ENCODE results near the gene CCDC127.
A peak's percentile ranks its signal among the peaks of the same experiment; 100 is the strongest.

The CCDC127 gene

DNA sequence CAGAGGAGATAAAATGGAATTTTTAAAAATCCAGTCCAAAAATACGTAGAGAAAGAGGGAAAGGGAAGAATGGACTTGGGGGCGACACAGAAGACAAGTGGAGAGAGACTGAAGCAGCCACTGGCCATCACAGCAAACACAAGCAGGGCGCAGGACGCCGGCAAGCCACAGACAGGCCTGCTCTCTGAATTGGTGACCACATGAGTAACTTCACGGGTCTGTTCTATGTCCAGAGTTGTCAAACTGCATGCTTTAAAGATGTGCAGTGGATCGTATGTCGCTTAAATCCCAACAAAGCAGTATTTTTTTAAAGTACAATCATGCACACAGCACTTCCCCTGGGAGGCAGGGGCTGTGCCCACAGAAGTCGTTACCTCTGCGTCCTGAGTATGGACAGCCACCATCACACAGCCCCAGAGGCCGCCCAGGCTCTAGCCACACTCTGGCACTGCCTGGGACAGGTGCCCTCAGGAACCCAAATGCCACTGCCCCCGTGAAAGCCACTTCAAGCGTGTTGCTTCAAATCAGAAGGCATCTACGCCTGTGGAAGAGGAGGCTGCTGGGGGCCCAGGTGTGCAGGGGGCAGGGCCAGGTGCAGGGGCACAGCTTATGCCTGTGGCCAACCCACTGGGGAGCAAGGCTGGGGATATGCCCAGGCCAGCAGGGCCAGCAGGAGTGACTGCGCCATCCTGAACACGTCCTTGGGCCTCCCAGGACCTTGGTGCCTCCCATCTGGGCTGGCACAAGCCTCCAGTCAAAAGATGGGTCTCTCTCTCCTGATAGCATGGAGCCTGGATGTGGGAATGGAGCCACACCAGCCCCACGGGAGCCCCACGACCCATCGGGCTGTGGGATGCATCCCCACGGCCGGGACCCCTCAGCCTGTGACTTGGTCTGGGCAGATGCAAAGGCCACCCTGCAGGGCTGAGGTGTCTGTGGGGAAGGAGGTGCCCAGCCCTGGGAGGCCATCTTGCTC is 32.6 kb downstream of the CCDC127 start:
- TF ChIP-seq ZFP3 (CRISPR knock-in tag; IDR thresholded peaks at IDR 0.05), result no peak
- peak; percentile 26 for ATAC-seq

DNA sequence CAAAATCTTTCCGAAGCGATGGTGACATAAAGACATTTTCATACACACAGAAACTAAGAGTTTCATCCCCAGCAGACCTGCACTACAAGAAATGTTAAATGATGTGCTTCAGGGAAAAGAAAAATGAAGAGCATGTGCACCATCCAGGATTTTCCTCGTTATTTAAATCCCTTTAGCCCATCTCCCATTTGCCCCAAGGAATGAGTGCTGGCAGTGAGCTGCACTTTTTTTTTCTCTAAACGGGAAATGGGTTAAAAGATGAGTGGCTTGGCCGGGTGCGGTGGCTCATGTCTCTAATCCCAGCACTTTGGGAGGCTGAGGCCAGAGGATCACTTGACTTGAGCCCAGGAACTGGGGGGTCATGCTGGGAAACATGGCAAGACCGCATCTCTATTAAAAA is 33.5 kb downstream of the CCDC127 start:
- TF ChIP-seq SNAI2 (CRISPR knock-in tag; IDR thresholded peaks at IDR 0.05), result no peak
- ATAC-seq, result no peak

DNA sequence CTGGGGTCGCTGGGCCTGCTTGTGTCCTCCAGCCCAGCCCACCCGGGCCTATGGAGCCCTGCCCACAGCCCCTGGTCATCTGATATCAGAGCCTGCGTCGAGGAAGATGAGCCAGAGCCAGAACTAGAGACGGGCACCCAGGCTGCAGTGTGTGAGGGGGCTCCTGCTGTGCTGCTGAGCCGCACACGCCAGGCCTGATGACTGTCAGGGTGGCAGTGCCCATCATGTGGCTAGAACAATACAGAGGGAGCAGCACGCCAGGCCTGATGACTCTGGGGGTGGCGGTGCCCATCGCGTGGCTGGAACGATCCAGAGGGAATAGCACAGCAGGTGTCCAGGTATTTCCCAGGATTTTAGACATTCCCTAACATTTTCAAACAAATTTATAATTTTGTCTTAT is 35.8 kb downstream of the CCDC127 start:
- no peak for TF ChIP-seq CSDC2 (CRISPR knock-in tag; IDR thresholded peaks at IDR 0.05)
- TF ChIP-seq, protein P1, sequence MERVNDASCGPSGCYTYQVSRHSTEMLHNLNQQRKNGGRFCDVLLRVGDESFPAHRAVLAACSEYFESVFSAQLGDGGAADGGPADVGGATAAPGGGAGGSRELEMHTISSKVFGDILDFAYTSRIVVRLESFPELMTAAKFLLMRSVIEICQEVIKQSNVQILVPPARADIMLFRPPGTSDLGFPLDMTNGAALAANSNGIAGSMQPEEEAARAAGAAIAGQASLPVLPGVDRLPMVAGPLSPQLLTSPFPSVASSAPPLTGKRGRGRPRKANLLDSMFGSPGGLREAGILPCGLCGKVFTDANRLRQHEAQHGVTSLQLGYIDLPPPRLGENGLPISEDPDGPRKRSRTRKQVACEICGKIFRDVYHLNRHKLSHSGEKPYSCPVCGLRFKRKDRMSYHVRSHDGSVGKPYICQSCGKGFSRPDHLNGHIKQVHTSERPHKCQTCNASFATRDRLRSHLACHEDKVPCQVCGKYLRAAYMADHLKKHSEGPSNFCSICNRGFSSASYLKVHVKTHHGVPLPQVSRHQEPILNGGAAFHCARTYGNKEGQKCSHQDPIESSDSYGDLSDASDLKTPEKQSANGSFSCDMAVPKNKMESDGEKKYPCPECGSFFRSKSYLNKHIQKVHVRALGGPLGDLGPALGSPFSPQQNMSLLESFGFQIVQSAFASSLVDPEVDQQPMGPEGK (CRISPR knock-in tag; IDR thresholded peaks at IDR 0.05; ENCODE audit: borderline replicate concordance), result no peak
- no peak for TF ChIP-seq TOX (CRISPR knock-in tag; IDR thresholded peaks at IDR 0.05; ENCODE audit: borderline replicate concordance)
- no peak for TF ChIP-seq GLIS3 (CRISPR knock-in tag; IDR thresholded peaks at IDR 0.05)
- TF ChIP-seq ARNTL (CRISPR knock-in tag; IDR thresholded peaks at IDR 0.05; ENCODE audit: borderline replicate concordance, low read depth), result no peak
- no peak for TF ChIP-seq ESRRG (CRISPR knock-in tag; IDR thresholded peaks at IDR 0.05)
- no peak for TF ChIP-seq ZNF565 (CRISPR knock-in tag; conservative IDR thresholded peaks at IDR 0.05; ENCODE audit: low read depth)
- no peak for TF ChIP-seq ZC3H10 (CRISPR knock-in tag; IDR thresholded peaks at IDR 0.05)
- TF ChIP-seq SNAI2 (CRISPR knock-in tag; IDR thresholded peaks at IDR 0.05), result no peak
- TF ChIP-seq CREB5 (CRISPR knock-in tag; IDR thresholded peaks at IDR 0.05; ENCODE audit: low read depth), result no peak
- TF ChIP-seq, protein P2, sequence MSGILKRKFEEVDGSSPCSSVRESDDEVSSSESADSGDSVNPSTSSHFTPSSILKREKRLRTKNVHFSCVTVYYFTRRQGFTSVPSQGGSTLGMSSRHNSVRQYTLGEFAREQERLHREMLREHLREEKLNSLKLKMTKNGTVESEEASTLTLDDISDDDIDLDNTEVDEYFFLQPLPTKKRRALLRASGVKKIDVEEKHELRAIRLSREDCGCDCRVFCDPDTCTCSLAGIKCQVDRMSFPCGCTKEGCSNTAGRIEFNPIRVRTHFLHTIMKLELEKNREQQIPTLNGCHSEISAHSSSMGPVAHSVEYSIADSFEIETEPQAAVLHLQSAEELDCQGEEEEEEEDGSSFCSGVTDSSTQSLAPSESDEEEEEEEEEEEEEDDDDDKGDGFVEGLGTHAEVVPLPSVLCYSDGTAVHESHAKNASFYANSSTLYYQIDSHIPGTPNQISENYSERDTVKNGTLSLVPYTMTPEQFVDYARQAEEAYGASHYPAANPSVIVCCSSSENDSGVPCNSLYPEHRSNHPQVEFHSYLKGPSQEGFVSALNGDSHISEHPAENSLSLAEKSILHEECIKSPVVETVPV (CRISPR knock-in tag; IDR thresholded peaks at IDR 0.05), result no peak
- no peak for TF ChIP-seq OSR1 (CRISPR knock-in tag; IDR thresholded peaks at IDR 0.05)
- TF ChIP-seq BACH2 (CRISPR knock-in tag; IDR thresholded peaks at IDR 0.05; ENCODE audit: borderline replicate concordance), result no peak
- TF ChIP-seq, protein P3, sequence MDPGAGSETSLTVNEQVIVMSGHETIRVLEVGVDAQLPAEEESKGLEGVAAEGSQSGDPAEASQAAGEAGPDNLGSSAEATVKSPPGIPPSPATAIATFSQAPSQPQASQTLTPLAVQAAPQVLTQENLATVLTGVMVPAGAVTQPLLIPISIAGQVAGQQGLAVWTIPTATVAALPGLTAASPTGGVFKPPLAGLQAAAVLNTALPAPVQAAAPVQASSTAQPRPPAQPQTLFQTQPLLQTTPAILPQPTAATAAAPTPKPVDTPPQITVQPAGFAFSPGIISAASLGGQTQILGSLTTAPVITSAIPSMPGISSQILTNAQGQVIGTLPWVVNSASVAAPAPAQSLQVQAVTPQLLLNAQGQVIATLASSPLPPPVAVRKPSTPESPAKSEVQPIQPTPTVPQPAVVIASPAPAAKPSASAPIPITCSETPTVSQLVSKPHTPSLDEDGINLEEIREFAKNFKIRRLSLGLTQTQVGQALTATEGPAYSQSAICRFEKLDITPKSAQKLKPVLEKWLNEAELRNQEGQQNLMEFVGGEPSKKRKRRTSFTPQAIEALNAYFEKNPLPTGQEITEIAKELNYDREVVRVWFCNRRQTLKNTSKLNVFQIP (CRISPR knock-in tag; IDR thresholded peaks at IDR 0.05; ENCODE audit: borderline replicate concordance, low read depth), result no peak
- TF ChIP-seq ZFP30 (CRISPR knock-in tag; IDR thresholded peaks at IDR 0.05), result no peak
- no peak for TF ChIP-seq TCF4 (CRISPR knock-in tag; IDR thresholded peaks at IDR 0.05; ENCODE audit: borderline replicate concordance)
- no peak for ATAC-seq

DNA sequence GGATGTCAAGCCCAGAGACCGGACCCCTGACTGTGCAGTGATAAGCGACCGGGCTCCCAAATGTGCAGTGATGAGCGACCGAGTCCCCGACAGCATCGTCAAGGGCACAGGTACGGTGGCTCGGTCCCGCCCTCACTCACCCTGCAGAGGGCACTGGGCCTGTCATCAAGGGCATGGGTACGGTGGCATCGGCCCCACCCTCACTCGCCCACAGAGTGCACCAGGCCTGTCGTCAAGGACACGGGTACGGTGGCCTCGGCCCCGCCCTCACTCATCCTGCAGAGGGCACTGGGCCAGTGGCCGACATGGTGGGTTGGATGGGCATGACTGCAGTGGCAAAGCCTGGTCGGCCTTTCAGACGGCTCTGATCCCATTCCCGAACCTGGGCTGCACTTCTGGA is 36.4 kb downstream of the CCDC127 start:
- no peak for ATAC-seq
- TF ChIP-seq TSHZ2 (CRISPR knock-in tag; IDR thresholded peaks at IDR 0.05) (no peak), RARB (CRISPR knock-in tag; IDR thresholded peaks at IDR 0.05) (no peak), ZNF70 (CRISPR knock-in tag; IDR thresholded peaks at IDR 0.05) (no peak), OSR1 (CRISPR knock-in tag; IDR thresholded peaks at IDR 0.05) (no peak), TOX (CRISPR knock-in tag; IDR thresholded peaks at IDR 0.05; ENCODE audit: borderline replicate concordance) (no peak), ZNF565 (CRISPR knock-in tag; conservative IDR thresholded peaks at IDR 0.05; ENCODE audit: low read depth) (no peak), ZNF8 (CRISPR knock-in tag; IDR thresholded peaks at IDR 0.05) (no peak), ARNTL (CRISPR knock-in tag; IDR thresholded peaks at IDR 0.05; ENCODE audit: borderline replicate concordance, low read depth) (no peak)
- TF ChIP-seq, protein P3 (CRISPR knock-in tag; IDR thresholded peaks at IDR 0.05; ENCODE audit: borderline replicate concordance, low read depth), result no peak
